ENCODE measurements around the gene CACNA1E. TPM values are rescaled to one million over a fixed set of nuclear protein-coding genes. Genes with fewer than 3 reads are reported as not detected.
A peak's percentile ranks its signal among the peaks of the same experiment; 100 is the strongest.

Gene CACNA1E
- polyA plus RNA-seq, 4 donors, result 0.07 to 0.46 TPM; not detected in 2

- Histone ChIP-seq H3K4me3 (ENCODE audit: low read depth in 1 of 3, low read length in 3 of 3) (no peak overlapping the region), H3K36me3 (ENCODE audit: control insufficient read depth in 3 of 3, insufficient read depth in 2 of 3, low read depth in 1 of 3, low read length in 3 of 3) (no peaks in the 10 kb centered on the region), H3K27ac (ENCODE audit: low read depth in 1 of 3, low read length in 2 of 3) (peak overlapping the region in 1 of 3 donors; percentile 80), H3K27me3 (ENCODE audit: control insufficient read depth in 3 of 3, insufficient read depth in 3 of 3, low read length in 3 of 3) (no peaks in the 10 kb centered on the region), H3K9me3 (ENCODE audit: control insufficient read depth in 2 of 2, insufficient read depth in 1 of 2, low read depth in 1 of 2, low read length in 1 of 2) (peaks cover 0 to 19% of the 10 kb centered on the region in 2 donors), H3K4me1 (ENCODE audit: control insufficient read depth in 3 of 3, insufficient read depth in 2 of 3, low read depth in 1 of 3, low read length in 2 of 3) (peaks cover 0 to 76% (median 5%) of the 10 kb centered on the region in 3 donors)
- FAIRE-seq (no peak), DNase-seq (peak; percentile 84 to 88)
- WGBS, 3 donors, result 29 to 64% (median 43%) methylated on average over 4 of the region's 4 CpGs
These were observed 31.6 kb upstream of the CACNA1E start for GRCh38 chr1:181451661-181452230.

- H3K27me3 ChIP-seq (ENCODE audit: control insufficient read depth in 3 of 3, insufficient read depth in 3 of 3, low read length in 3 of 3), result no peaks in the 10 kb centered on the region
- H3K4me1 ChIP-seq (ENCODE audit: control insufficient read depth in 3 of 3, insufficient read depth in 2 of 3, low read depth in 1 of 3, low read length in 2 of 3), result peaks cover 0 to 76% (median 5%) of the 10 kb centered on the region in 3 donors
- DNase-seq (peak; percentile 10 to 46), FAIRE-seq (no peak)
- no peak overlapping the region for H3K4me3 ChIP-seq (ENCODE audit: low read depth in 1 of 3, low read length in 3 of 3)
- no peaks in the 10 kb centered on the region for H3K36me3 ChIP-seq (ENCODE audit: control insufficient read depth in 3 of 3, insufficient read depth in 2 of 3, low read depth in 1 of 3, low read length in 3 of 3)
- peaks cover 0 to 18% of the 10 kb centered on the region in 2 donors for H3K9me3 ChIP-seq (ENCODE audit: control insufficient read depth in 2 of 2, insufficient read depth in 1 of 2, low read depth in 1 of 2, low read length in 1 of 2)
- H3K27ac ChIP-seq (ENCODE audit: low read depth in 1 of 3, low read length in 2 of 3), result peak overlapping the region in 1 of 3 donors; percentile 80
- 27 to 37% (median 29%) methylated on average over 3 of the region's 3 CpGs for WGBS, 3 donors
These were observed 30.6 kb upstream of the CACNA1E start for GRCh38 chr1:181452746-181453145.

- peaks cover 0 to 76% (median 5%) of the 10 kb centered on the region in 3 donors for H3K4me1 ChIP-seq (ENCODE audit: control insufficient read depth in 3 of 3, insufficient read depth in 2 of 3, low read depth in 1 of 3, low read length in 2 of 3)
- no peak for DNase-seq
- no peak overlapping the region for H3K4me3 ChIP-seq (ENCODE audit: low read depth in 1 of 3, low read length in 3 of 3)
- peak overlapping the region in 1 of 3 donors; percentile 80 for H3K27ac ChIP-seq (ENCODE audit: low read depth in 1 of 3, low read length in 2 of 3)
- FAIRE-seq, result no peak
- peaks cover 0 to 14% of the 10 kb centered on the region in 2 donors for H3K9me3 ChIP-seq (ENCODE audit: control insufficient read depth in 2 of 2, insufficient read depth in 1 of 2, low read depth in 1 of 2, low read length in 1 of 2)
- no peaks in the 10 kb centered on the region for H3K27me3 ChIP-seq (ENCODE audit: control insufficient read depth in 3 of 3, insufficient read depth in 3 of 3, low read length in 3 of 3)
- 63 to 93% (median 77%) methylated on average over 3 of the region's 3 CpGs for WGBS, 3 donors
- H3K36me3 ChIP-seq (ENCODE audit: control insufficient read depth in 3 of 3, insufficient read depth in 2 of 3, low read depth in 1 of 3, low read length in 3 of 3), result no peaks in the 10 kb centered on the region
These were observed 29.6 kb upstream of the CACNA1E start for GRCh38 chr1:181453541-181454201.

- Histone ChIP-seq H3K27ac (ENCODE audit: low read depth in 1 of 3, low read length in 2 of 3) (no peak overlapping the region), H3K9me3 (ENCODE audit: control insufficient read depth in 2 of 2, insufficient read depth in 1 of 2, low read depth in 1 of 2, low read length in 1 of 2) (peaks cover 0 to 24% of the 10 kb centered on the region in 2 donors), H3K4me1 (ENCODE audit: control insufficient read depth in 3 of 3, insufficient read depth in 2 of 3, low read depth in 1 of 3, low read length in 2 of 3) (peaks cover 0 to 52% (median 0%) of the 10 kb centered on the region in 3 donors), H3K4me3 (ENCODE audit: low read depth in 1 of 3, low read length in 3 of 3) (no peak overlapping the region), H3K36me3 (ENCODE audit: control insufficient read depth in 3 of 3, insufficient read depth in 2 of 3, low read depth in 1 of 3, low read length in 3 of 3) (no peaks in the 10 kb centered on the region), H3K27me3 (ENCODE audit: control insufficient read depth in 3 of 3, insufficient read depth in 3 of 3, low read length in 3 of 3) (peaks cover 0 to 2% (median 0%) of the 10 kb centered on the region in 3 donors)
- FAIRE-seq (no peak), DNase-seq (no peak)
- WGBS, 3 donors, result 65 to 82% (median 74%) methylated on average over 3 of the region's 3 CpGs
These were observed 26.8 kb upstream of the CACNA1E start for GRCh38 chr1:181456551-181456950.

GRCh38 chr1:181458419-181458818 is 24.9 kb upstream of the CACNA1E start:
- Histone ChIP-seq H3K4me3 (ENCODE audit: low read depth in 1 of 3, low read length in 3 of 3) (no peak overlapping the region), H3K27me3 (ENCODE audit: control insufficient read depth in 3 of 3, insufficient read depth in 3 of 3, low read length in 3 of 3) (peaks cover 0 to 2% (median 0%) of the 10 kb centered on the region in 3 donors), H3K4me1 (ENCODE audit: control insufficient read depth in 3 of 3, insufficient read depth in 2 of 3, low read depth in 1 of 3, low read length in 2 of 3) (peaks cover 0 to 33% (median 0%) of the 10 kb centered on the region in 3 donors), H3K9me3 (ENCODE audit: control insufficient read depth in 2 of 2, insufficient read depth in 1 of 2, low read depth in 1 of 2, low read length in 1 of 2) (peaks cover 0 to 22% of the 10 kb centered on the region in 2 donors), H3K36me3 (ENCODE audit: control insufficient read depth in 3 of 3, insufficient read depth in 2 of 3, low read depth in 1 of 3, low read length in 3 of 3) (no peaks in the 10 kb centered on the region), H3K27ac (ENCODE audit: low read depth in 1 of 3, low read length in 2 of 3) (no peak overlapping the region)
- no peak for FAIRE-seq
- no peak for DNase-seq
- 60 to 86% (median 84%) methylated on average over 2 of the region's 2 CpGs for WGBS, 3 donors

- DNase-seq, result no peak
- Histone ChIP-seq H3K27ac (ENCODE audit: low read depth in 1 of 3, low read length in 2 of 3) (no peak overlapping the region), H3K36me3 (ENCODE audit: control insufficient read depth in 3 of 3, insufficient read depth in 2 of 3, low read depth in 1 of 3, low read length in 3 of 3) (no peaks in the 10 kb centered on the region), H3K4me1 (ENCODE audit: control insufficient read depth in 3 of 3, insufficient read depth in 2 of 3, low read depth in 1 of 3, low read length in 2 of 3) (peaks cover 0 to 27% (median 0%) of the 10 kb centered on the region in 3 donors), H3K9me3 (ENCODE audit: control insufficient read depth in 2 of 2, insufficient read depth in 1 of 2, low read depth in 1 of 2, low read length in 1 of 2) (peaks cover 0 to 22% of the 10 kb centered on the region in 2 donors), H3K27me3 (ENCODE audit: control insufficient read depth in 3 of 3, insufficient read depth in 3 of 3, low read length in 3 of 3) (peaks cover 0 to 2% (median 0%) of the 10 kb centered on the region in 3 donors), H3K4me3 (ENCODE audit: low read depth in 1 of 3, low read length in 3 of 3) (no peak overlapping the region)
- no peak for FAIRE-seq
- 82 to 85% (median 83%) methylated on average over 2 of the region's 2 CpGs for whole genome bisulfite sequencing, 3 donors
These were observed 24.2 kb upstream of the CACNA1E start for GRCh38 chr1:181459067-181459466.

- H3K4me3 ChIP-seq (ENCODE audit: low read depth in 1 of 3, low read length in 3 of 3), result no peak overlapping the region
- peak; percentile 17 to 30 for DNase-seq
- H3K27ac ChIP-seq (ENCODE audit: low read depth in 1 of 3, low read length in 2 of 3), result no peak overlapping the region
- peaks cover 0 to 31% (median 0%) of the 10 kb centered on the region in 3 donors for H3K4me1 ChIP-seq (ENCODE audit: control insufficient read depth in 3 of 3, insufficient read depth in 2 of 3, low read depth in 1 of 3, low read length in 2 of 3)
- H3K27me3 ChIP-seq (ENCODE audit: control insufficient read depth in 3 of 3, insufficient read depth in 3 of 3, low read length in 3 of 3), result no peaks in the 10 kb centered on the region
- no peak for FAIRE-seq
- no peaks in the 10 kb centered on the region for H3K9me3 ChIP-seq (ENCODE audit: control insufficient read depth in 2 of 2, insufficient read depth in 1 of 2, low read depth in 1 of 2, low read length in 1 of 2)
- no peaks in the 10 kb centered on the region for H3K36me3 ChIP-seq (ENCODE audit: control insufficient read depth in 3 of 3, insufficient read depth in 2 of 3, low read depth in 1 of 3, low read length in 3 of 3)
- 63 to 72% (median 63%) methylated on average over 5 of the region's 5 CpGs for WGBS, 3 donors
These were observed 13.5 kb upstream of the CACNA1E start for GRCh38 chr1:181469829-181470228.

- Histone ChIP-seq H3K27me3 (ENCODE audit: control insufficient read depth in 3 of 3, insufficient read depth in 3 of 3, low read length in 3 of 3) (no peaks in the 10 kb centered on the region), H3K4me1 (ENCODE audit: control insufficient read depth in 3 of 3, insufficient read depth in 2 of 3, low read depth in 1 of 3, low read length in 2 of 3) (peaks cover 0 to 15% (median 0%) of the 10 kb centered on the region in 3 donors), H3K27ac (ENCODE audit: low read depth in 1 of 3, low read length in 2 of 3) (no peak overlapping the region), H3K4me3 (ENCODE audit: low read depth in 1 of 3, low read length in 3 of 3) (no peak overlapping the region), H3K9me3 (ENCODE audit: control insufficient read depth in 2 of 2, insufficient read depth in 1 of 2, low read depth in 1 of 2, low read length in 1 of 2) (no peaks in the 10 kb centered on the region), H3K36me3 (ENCODE audit: control insufficient read depth in 3 of 3, insufficient read depth in 2 of 3, low read depth in 1 of 3, low read length in 3 of 3) (no peaks in the 10 kb centered on the region)
- FAIRE-seq (no peak), DNase-seq (no peak)
- WGBS, 3 donors, result 84 to 88% (median 84%) methylated on average over 4 of the region's 4 CpGs
These were observed 7.7 kb upstream of the CACNA1E start for GRCh38 chr1:181475580-181475979.
